Urinary bladder (tissue), 4 donors: Measurements from ENCODE around the gene CNOT6. TPM values are rescaled to one million over a fixed set of nuclear protein-coding genes. Genes with fewer than 3 reads are reported as not detected.

ENCODE experiments used
- DNase-seq: peaks from one replicate; pipeline ENCODE4 v3.0.0-alpha.2; 2015; ENCODE audit errors: extremely low spot score
- H3K27ac ChIP-seq: one replicate; pipeline ENCODE4 v1.5.1; 2013; ENCODE audit warnings: low read depth, mild to moderate bottlenecking, moderate library complexity
- H3K36me3 ChIP-seq: one replicate; pipeline ENCODE4 v1.6.1; 2013; ENCODE audit warnings: mild to moderate bottlenecking, moderate library complexity; ENCODE audit not compliant: insufficient read depth
- H3K4me1 ChIP-seq: one replicate; pipeline ENCODE4 v1.6.1; 2013; ENCODE audit warnings: mild to moderate bottlenecking, moderate library complexity; ENCODE audit not compliant: insufficient read depth
- H3K4me3 ChIP-seq: one replicate; pipeline ENCODE4 v1.5.1; 2013; ENCODE audit warnings: low read depth, low read length
- WGBS: extraction: QIAGEN DNeasy Blood & Tissue Kit; methylation state at CpG from one replicate; pipeline ENCODE4 v1.1.7; 2013; 5-methylcytosine and 5-hydroxymethylcytosine counted together
- polyA plus RNA-seq: library from polyadenylated mRNA; stranded (reverse); fragments of 200-250 nt; gene quantifications from one replicate; pipeline ENCODE4 v1.2.3, GENCODE V29; 2013
- small RNA-seq: library from RNA; depleted of rRNA; stranded (forward); fragments of <200 nt; gene quantifications from one replicate; pipeline ENCODE3, GENCODE V24; 2014
- total RNA-seq: library from RNA; depleted of rRNA; stranded (reverse); fragments of >200 nt; gene quantifications from one replicate; pipeline ENCODE4 v1.2.3, GENCODE V29; 2014
- donor health status: healthy with polysubstance abuse.
- donor health status: healthy.

CNOT6 gene
- total and polyA plus RNA-seq, 2 donors: 9.4 to 35.4 TPM

GRCh38 chr5:180624587-180624986, 130.4 kb downstream of the CNOT6 start:
- DNase-seq: no peak
- 43% methylated on average over 5 of the region's 5 CpGs for WGBS
- Histone ChIP-seq H3K4me1 (no peaks in the 10 kb centered on the region), H3K4me3 (no peak overlapping the region), H3K36me3 (no peaks in the 10 kb centered on the region), H3K27ac (no peak overlapping the region)

GRCh38 chr5:180625125-180625790, 131.1 kb downstream of the CNOT6 start:
- no peak overlapping the region for H3K27ac ChIP-seq
- H3K4me1 ChIP-seq: no peaks in the 10 kb centered on the region
- DNase-seq: no peak
- WGBS: 79% methylated on average over 10 of the region's 10 CpGs
- H3K4me3 ChIP-seq: no peak overlapping the region
- no peaks in the 10 kb centered on the region for H3K36me3 ChIP-seq

- H3K27ac ChIP-seq: no peak overlapping the region
- 89% methylated on average over 25 of the region's 25 CpGs for WGBS
- H3K4me3 ChIP-seq: no peak overlapping the region
- no peaks in the 10 kb centered on the region for H3K4me1 ChIP-seq
- no peaks in the 10 kb centered on the region for H3K36me3 ChIP-seq
- no peak for DNase-seq
These were observed 131.8 kb downstream of the CNOT6 start for GRCh38 chr5:180625791-180626660.

DNA sequence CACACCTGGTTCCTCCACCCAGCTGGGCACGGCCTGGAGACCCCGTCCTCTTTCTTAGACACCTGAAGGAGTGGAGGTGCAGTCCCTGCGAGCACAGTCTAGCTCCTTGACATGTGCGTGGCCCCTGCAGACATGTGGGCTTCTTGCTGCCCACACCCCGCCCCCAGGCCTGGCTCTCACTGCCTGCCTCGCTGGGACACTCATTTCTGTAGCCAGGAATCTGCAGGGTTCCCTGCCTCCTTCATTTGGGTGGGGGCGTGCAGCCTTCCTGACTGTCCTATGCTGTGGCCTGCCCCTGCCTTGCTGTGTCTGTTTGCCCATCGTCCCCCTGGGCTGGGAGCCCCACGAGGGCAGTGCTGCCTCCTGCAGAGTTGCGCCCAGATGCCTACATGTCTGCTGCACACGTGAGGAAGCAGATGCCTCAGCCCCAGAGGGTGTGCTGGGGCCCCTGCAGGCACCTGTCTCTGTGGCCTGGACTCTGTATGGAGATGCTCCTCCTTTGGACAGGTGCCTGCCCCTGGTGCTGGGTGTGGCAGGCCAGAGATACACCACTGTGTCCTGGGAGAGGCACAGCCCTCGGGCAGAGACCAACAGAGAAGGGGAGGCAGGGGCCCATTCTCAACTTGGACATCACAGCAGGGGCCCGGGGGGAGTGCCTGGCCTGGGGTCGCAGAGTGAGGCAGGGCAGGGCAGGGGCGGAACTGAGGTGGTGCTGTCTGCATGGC, 132.6 kb downstream of the CNOT6 start:
- Histone ChIP-seq H3K4me3 (no peak overlapping the region), H3K36me3 (no peaks in the 10 kb centered on the region), H3K27ac (no peak overlapping the region), H3K4me1 (no peaks in the 10 kb centered on the region)
- 79% methylated on average over 15 of the region's 15 CpGs for WGBS
- no peak for DNase-seq

DNA sequence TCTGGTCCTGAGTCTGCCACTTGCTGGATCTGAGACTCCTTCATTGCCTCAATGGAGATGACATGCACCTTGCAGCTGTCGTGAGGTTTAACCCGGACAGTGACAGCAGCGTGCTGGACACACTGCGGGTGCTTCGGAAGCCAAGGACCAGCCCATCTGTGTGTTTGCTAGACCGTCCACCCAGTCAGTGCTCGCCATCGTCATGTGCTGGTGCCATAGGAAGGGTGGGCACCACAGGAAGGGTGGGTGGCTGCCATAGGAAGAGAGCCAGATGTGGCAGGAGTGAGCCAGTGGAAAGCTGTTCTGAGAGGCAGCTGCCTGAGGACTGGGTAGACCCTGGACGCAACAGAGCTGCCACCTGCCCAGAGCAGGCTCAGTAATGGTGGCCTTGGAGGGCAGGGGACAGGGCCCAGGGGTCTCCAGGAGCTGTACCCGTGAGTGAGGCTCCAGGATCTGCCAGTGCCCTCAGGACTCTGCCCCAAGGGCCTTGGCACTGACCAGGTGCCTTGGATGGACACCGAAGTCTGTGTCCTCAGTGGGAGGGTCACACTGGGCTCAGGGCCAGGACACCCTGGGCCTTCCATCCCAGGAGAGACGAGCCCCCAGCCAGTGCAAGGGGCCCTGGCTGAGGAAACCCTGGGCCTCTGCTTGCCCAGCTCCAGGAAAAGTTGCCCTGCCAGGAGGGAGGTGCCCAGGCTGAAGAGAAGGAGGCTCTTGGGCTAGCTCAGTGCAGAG, 133.4 kb downstream of the CNOT6 start:
- Histone ChIP-seq H3K27ac (no peak overlapping the region), H3K4me3 (no peak overlapping the region), H3K36me3 (no peaks in the 10 kb centered on the region), H3K4me1 (no peaks in the 10 kb centered on the region)
- 88% methylated on average over 12 of the region's 12 CpGs for WGBS
- DNase-seq: no peak

Small RNA genes lying within 50 kb of the gene (small RNA-seq; reads per million reads assigned to genes)
- not detected for gene RNU6-525P

Other genes with a start within 250 kb of the CNOT6 start
- 40.3 TPM for gene MAPK9, start 202.3 kb upstream of the CNOT6 start, total RNA-seq
- 24.1 TPM for gene MAPK9, start 202.3 kb upstream of the CNOT6 start, polyA plus RNA-seq
- 14.9 TPM for gene GFPT2, start 141.0 kb upstream of the CNOT6 start, total RNA-seq
- gene GFPT2, start 141.0 kb upstream of the CNOT6 start, polyA plus RNA-seq: 28.0 TPM
- gene SCGB3A1, start 97.1 kb downstream of the CNOT6 start, total RNA-seq: not detected
- 0.32 TPM for gene SCGB3A1, start 97.1 kb downstream of the CNOT6 start, polyA plus RNA-seq
- gene FLT4, start 155.2 kb downstream of the CNOT6 start, total RNA-seq: 18.2 TPM
- gene FLT4, start 155.2 kb downstream of the CNOT6 start, polyA plus RNA-seq: 8.4 TPM
- gene OR2Y1, start 245.7 kb downstream of the CNOT6 start, total RNA-seq: not detected
- not detected for gene OR2Y1, start 245.7 kb downstream of the CNOT6 start, polyA plus RNA-seq